Activated CD4-positive, alpha-beta T cell treated with anti-CD3 and anti-CD28 coated beads for 24 hours (primary cell): ENCODE measurements around the gene EFCAB7.

Experiments
- DNase-seq, 2 donors: peaks; one replicate each; pipeline ENCODE4 v3.0.0-alpha.2; 2020; ENCODE audit warnings: low read depth in 2 of 2

The EFCAB7 gene

GRCh38 chr1:63603810-63604209, 80.5 kb downstream of the EFCAB7 start:
- DNase-seq: no peak

GRCh38 chr1:63607322-63607721, 84.0 kb downstream of the EFCAB7 start:
- DNase-seq: no peak

GRCh38 chr1:63611231-63611630, 87.9 kb downstream of the EFCAB7 start:
- no peak for DNase-seq

GRCh38 chr1:63612564-63612963, 89.2 kb downstream of the EFCAB7 start:
- no peak for DNase-seq

GRCh38 chr1:63612971-63613370, 89.6 kb downstream of the EFCAB7 start:
- no peak for DNase-seq

- peak in 1 of 2 donors; percentile 62 for DNase-seq
Measured at GRCh38 chr1:63615768-63616420, 92.6 kb downstream of the EFCAB7 start.

- no peak for DNase-seq
Measured at GRCh38 chr1:63617450-63617849, 94.1 kb downstream of the EFCAB7 start.

GRCh38 chr1:63618011-63618410, 94.7 kb downstream of the EFCAB7 start:
- no peak for DNase-seq

GRCh38 chr1:63619558-63619957, 96.2 kb downstream of the EFCAB7 start:
- no peak for DNase-seq

- no peak for DNase-seq
Measured at GRCh38 chr1:63620671-63621070, 97.3 kb downstream of the EFCAB7 start.

- DNase-seq: no peak
Measured at GRCh38 chr1:63621075-63621474, 97.8 kb downstream of the EFCAB7 start.

- DNase-seq: no peak
Measured at GRCh38 chr1:63621698-63622097, 98.4 kb downstream of the EFCAB7 start.
